Naive thymus-derived CD4-positive, alpha-beta T cell (primary cell): ENCODE data around the gene IL12B. TPM values are rescaled to one million over a fixed set of nuclear protein-coding genes. Genes with fewer than 3 reads are reported as not detected.

ENCODE experiments used
- ATAC-seq: fragments of 150-1000 bp; cut with Tn5 transposase; 2 replicates; pipeline ENCODE4 v1.10.0; 2021; ENCODE audit warnings: mild to moderate bottlenecking, moderate library complexity
- CTCF ChIA-PET: fragments of 350-600 bp; sonication (Branson Sonifier 250); formaldehyde crosslinking; loops from one replicate; lab custom pipeline; 2021; ENCODE audit warnings: antibody characterized with exemption; lab: Charles Lee
- POLR2A ChIA-PET: fragments of 350-600 bp; sonication (Branson Sonifier 250); formaldehyde crosslinking; loops from one replicate; lab custom pipeline; 2021; ENCODE audit warnings: antibody characterized with exemption, inconsistent platforms; lab: Charles Lee
- DNase-seq, 9 donors: peaks; one replicate each; pipeline versions ENCODE4 v3.0.0 to v3.0.0-alpha.2; 2020 to 2022; ENCODE audit warnings: mixed read lengths in 1 of 9
- H3K27ac ChIP-seq: one replicate; pipeline ENCODE4 v1.7.0; 2013; ENCODE audit warnings: mild to moderate bottlenecking, low read depth, low read length, moderate library complexity
- H3K27me3 ChIP-seq, 2 donors: one replicate each; pipeline ENCODE4 v1.7.0; 2013; ENCODE audit warnings: low read length in 2 of 2, mild to moderate bottlenecking in 2 of 2, moderate library complexity in 2 of 2; ENCODE audit not compliant: control insufficient read depth in 2 of 2, insufficient read depth in 2 of 2
- H3K36me3 ChIP-seq, 3 experiments: 1 replicate in 2 of 3; 2 replicates in 1 of 3; pipeline ENCODE4 v1.7.0; 2013; ENCODE audit warnings: low read length in 3 of 3, mild to moderate bottlenecking in 3 of 3, moderate library complexity in 1 of 3; ENCODE audit not compliant: insufficient read depth in 3 of 3, control insufficient read depth in 2 of 3
- H3K4me1 ChIP-seq, 2 donors: one replicate each; pipeline ENCODE4 v1.7.0; 2013; ENCODE audit warnings: low read length in 2 of 2, mild to moderate bottlenecking in 2 of 2, moderate library complexity in 1 of 2; ENCODE audit not compliant: control insufficient read depth in 2 of 2, insufficient read depth in 2 of 2
- H3K4me3 ChIP-seq: 2 replicates; pipeline ENCODE4 v1.7.0; 2013; ENCODE audit warnings: mild to moderate bottlenecking, low read length
- H3K9me3 ChIP-seq, 3 experiments: 1 replicate in 2 of 3; 2 replicates in 1 of 3; pipeline ENCODE4 v1.7.0; 2013; ENCODE audit warnings: low read length in 3 of 3; ENCODE audit not compliant: control insufficient read depth in 2 of 3
- H3K27ac Mint-ChIP-seq, 9 donors: one replicate each; pipeline ENCODE4 v1.8.0; 2020 to 2022; ENCODE audit warnings: mixed read lengths in 9 of 9, mild to moderate bottlenecking in 8 of 9, moderate library complexity in 5 of 9, inconsistent platforms in 2 of 9
- H3K27me3 Mint-ChIP-seq, 5 donors: one replicate each; pipeline ENCODE4 v1.8.0; 2021 to 2022; ENCODE audit warnings: mixed read lengths in 5 of 5, mild to moderate bottlenecking in 1 of 5
- H3K36me3 Mint-ChIP-seq, 5 donors: one replicate each; pipeline ENCODE4 v1.8.0; 2020 to 2022; ENCODE audit warnings: mixed read lengths in 5 of 5, mild to moderate bottlenecking in 3 of 5, inconsistent platforms in 1 of 5
- H3K4me1 Mint-ChIP-seq, 7 donors: one replicate each; pipeline ENCODE4 v1.8.0; 2020 to 2022; ENCODE audit warnings: mixed read lengths in 7 of 7, mild to moderate bottlenecking in 3 of 7, inconsistent platforms in 1 of 7
- H3K4me3 Mint-ChIP-seq, 10 donors: one replicate each; pipeline ENCODE4 v1.8.0; 2020 to 2022; ENCODE audit warnings: mild to moderate bottlenecking in 10 of 10, mixed read lengths in 10 of 10, moderate library complexity in 6 of 10, inconsistent platforms in 2 of 10
- H3K9me3 Mint-ChIP-seq, 11 donors: one replicate each; pipeline ENCODE4 v1.8.0; 2020 to 2022; ENCODE audit warnings: mixed read lengths in 11 of 11, mild to moderate bottlenecking in 4 of 11, inconsistent platforms in 1 of 11, moderate library complexity in 1 of 11
- intact Hi-C, 2 donors: fragments of 100-400 bp; cut with micrococcal nuclease; formaldehyde crosslinking; loops; one replicate each; pipeline ENCODE4 v1.15.1; 2023
- polyA plus RNA-seq, 2 donors: library from polyadenylated mRNA; unstranded; fragments of 300-500 nt; fragmentation: Illumina TruSeq; gene quantifications; one replicate each; pipeline ENCODE4 v1.2.3, GENCODE V29; 2021
- total RNA-seq, 6 experiments: library from RNA in 5 of 6; stranded (reverse) in 5 of 6; gene quantifications; 1 replicate in 5 of 6; 2 replicates in 1 of 6; pipeline ENCODE4 v1.2.3 and lab custom pipeline; 2021 to 2026

IL12B gene
- total and polyA plus RNA-seq, 7 experiments from 2014 or later: not detected

DNA sequence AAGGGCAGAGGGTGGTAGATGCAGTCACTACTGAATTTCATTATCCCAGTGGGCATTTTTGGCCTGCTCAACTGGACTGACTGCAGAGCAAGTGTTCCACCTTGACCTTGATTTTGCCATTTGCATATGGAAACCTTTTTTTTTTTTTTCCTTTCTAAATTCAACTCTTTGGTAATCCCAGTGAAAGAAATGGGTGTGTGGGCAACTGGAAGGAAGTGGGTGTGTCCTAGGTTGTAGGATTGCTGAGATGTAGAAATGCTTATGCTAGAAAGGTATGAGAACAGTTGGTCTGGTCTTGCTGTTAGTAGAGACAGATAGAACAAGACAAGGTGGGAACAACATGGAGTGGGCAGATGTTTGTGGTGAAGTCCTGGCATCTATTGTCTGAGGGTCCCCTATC, 7.8 kb upstream of the IL12B start:
- peaks cover 25 to 45% of the 10 kb centered on the region in 2 donors for H3K4me1 ChIP-seq
- ChIA-PET CTCF (interaction anchor here (0.6 to 1.4 kb wide), 2 partner anchors 21 to 136 kb away, joined by 3 read pairs; no protein-coding TSS in a partner anchor), POLR2A (interaction anchor here (0.9 kb wide), 1 partner anchor 74 kb away, joined by 3 read pairs; no protein-coding TSS in a partner anchor)
- Mint-ChIP-seq H3K27me3 (no peaks in the 10 kb centered on the region), H3K27ac (peak overlapping the region; percentile 67 to 91 (median 86)), H3K4me1 (peaks cover 27 to 79% (median 53%) of the 10 kb centered on the region in 7 donors), H3K4me3 (peak overlapping the region; percentile 20 to 73 (median 55)), H3K9me3 (peaks cover 0 to 19% (median 0%) of the 10 kb centered on the region in 11 donors), H3K36me3 (peaks cover 0 to 44% (median 3%) of the 10 kb centered on the region in 5 donors)
- no peak overlapping the region for H3K4me3 ChIP-seq
- intact Hi-C loops: loop anchor here in 1 of 2 donors (5.0 kb wide), 3 partner anchors 119 to 1736 kb away; partner anchors contain the start of gene TTC1
- H3K9me3 ChIP-seq: no peaks in the 10 kb centered on the region
- H3K27ac ChIP-seq: peak overlapping the region; percentile 20
- DNase-seq (no peak), ATAC-seq (no peak)
- no peaks in the 10 kb centered on the region for H3K27me3 ChIP-seq
- no peaks in the 10 kb centered on the region for H3K36me3 ChIP-seq

DNA sequence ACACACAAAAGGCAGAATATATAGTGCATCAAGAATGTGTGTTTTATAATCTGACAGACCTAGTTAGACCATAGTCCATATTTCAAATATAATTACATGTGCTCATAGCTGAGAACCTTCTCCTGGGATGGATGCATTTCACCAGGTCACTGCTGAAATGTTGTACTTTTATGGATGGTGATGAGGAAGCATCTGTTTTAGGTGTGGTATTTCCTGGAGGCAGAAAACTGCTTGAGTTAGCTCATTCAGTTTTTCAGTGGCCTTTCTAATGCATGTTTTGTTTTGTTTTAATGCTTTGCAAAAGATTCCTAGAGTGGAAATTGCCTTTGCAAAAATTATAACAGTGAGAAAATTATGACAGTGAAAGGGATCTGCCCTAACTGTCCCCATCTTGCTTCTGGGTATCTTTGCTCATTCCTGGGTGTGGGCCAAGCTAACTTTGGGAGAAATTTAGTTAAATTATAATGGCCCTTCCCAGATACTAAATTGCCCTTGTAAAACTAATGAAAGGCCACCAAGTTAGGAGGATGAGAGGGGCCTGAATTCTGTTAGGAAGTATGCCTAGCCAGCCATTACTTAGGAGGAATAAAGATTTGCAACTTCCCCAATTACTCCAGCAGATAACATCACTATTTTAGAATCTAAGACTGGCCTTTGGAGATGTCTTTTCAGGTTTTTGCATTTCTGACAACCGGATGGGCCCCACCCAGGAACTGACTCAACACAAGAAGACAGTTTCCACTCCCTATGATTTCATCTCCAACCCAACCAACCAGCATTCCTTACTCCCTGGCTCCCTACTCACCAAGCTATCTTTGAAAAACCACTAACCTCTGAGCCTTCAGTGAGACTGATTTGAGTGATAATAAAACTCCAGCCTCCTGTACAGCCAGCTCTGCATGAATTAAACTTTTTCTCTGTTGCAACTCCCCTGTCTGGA, 7.0 kb upstream of the IL12B start:
- H3K9me3 Mint-ChIP-seq: peaks cover 0 to 18% (median 0%) of the 10 kb centered on the region in 11 donors
- peak overlapping the region; percentile 67 to 91 (median 86) for H3K27ac Mint-ChIP-seq
- H3K4me1 Mint-ChIP-seq: peaks cover 26 to 82% (median 58%) of the 10 kb centered on the region in 7 donors
- Histone ChIP-seq H3K27ac (peak overlapping the region; percentile 20), H3K9me3 (no peaks in the 10 kb centered on the region), H3K27me3 (no peaks in the 10 kb centered on the region), H3K36me3 (no peaks in the 10 kb centered on the region), H3K4me3 (no peak overlapping the region), H3K4me1 (peaks cover 25 to 41% of the 10 kb centered on the region in 2 donors)
- CTCF ChIA-PET: interaction anchor here (0.6 to 1.4 kb wide), 4 partner anchors 16 to 137 kb away, joined by 3 read pairs; no protein-coding TSS in a partner anchor
- H3K36me3 Mint-ChIP-seq: peaks cover 0 to 42% (median 3%) of the 10 kb centered on the region in 5 donors
- intact Hi-C loops: loop anchor here in 1 of 2 donors (1.0 to 5.0 kb wide), 5 partner anchors 75 to 1735 kb away; partner anchors contain the start of genes RNF145 and TTC1
- H3K4me3 Mint-ChIP-seq: peak overlapping the region; percentile 20 to 73 (median 55)
- DNase-seq: peak in 8 of 9 donors; percentile 17 to 43 (median 34)
- no peaks in the 10 kb centered on the region for H3K27me3 Mint-ChIP-seq
- peak; percentile 74 for ATAC-seq
- POLR2A ChIA-PET: interaction anchor here (0.9 kb wide), 1 partner anchor 75 kb away, joined by 3 read pairs; no protein-coding TSS in a partner anchor

DNA sequence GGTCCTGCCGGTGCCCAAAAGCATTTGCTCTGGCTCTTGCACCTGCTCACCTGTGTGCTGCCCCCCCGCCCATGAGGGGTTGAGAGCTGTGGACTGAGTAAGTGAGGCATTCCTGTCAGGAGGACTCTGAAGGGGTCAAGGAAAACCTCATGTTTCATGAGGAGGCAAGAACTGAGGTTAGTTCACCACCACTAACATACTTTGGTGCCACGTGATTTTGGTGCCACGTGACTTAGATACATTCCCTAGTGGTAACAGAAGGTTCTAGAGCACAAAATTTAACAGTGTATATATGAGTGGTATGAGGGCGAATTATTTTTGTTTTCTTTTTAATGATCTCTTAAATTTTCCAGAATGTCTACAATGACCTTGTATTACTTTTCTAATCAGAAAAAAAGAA, 6.3 kb upstream of the IL12B start:
- intact Hi-C loops: loop anchor here in 1 of 2 donors (2.0 to 5.0 kb wide), 4 partner anchors 121 to 1734 kb away; partner anchors contain the start of genes RNF145 and TTC1
- peaks cover 19 to 82% (median 59%) of the 10 kb centered on the region in 7 donors for H3K4me1 Mint-ChIP-seq
- CTCF ChIA-PET: interaction anchor here (1.2 to 1.4 kb wide), 3 partner anchors 17 to 76 kb away, joined by 3 read pairs; no protein-coding TSS in a partner anchor

DNA sequence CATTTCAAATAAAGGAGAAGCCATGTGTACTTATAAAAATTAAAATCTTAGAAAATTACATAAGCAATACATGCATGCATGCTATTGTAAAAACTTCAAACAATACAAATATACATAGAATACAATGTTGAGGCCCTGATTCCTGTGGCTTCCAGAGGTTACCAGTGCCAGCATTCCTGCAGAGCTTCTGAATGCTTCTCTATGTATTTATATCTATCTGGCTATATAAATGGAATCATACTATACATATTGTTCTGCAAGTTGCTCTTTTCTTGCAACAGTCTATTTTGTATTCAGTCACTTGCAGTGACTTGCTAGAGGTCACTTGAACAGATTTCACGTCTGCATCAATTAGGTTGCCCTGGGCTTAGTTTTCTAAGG, 3.2 kb upstream of the IL12B start:
- ATAC-seq (no peak), DNase-seq (no peak)
- no peak overlapping the region for H3K27ac ChIP-seq
- peaks cover 22 to 23% of the 10 kb centered on the region in 2 donors for H3K4me1 ChIP-seq
- CTCF ChIA-PET: no interaction called here
- H3K27me3 ChIP-seq: no peaks in the 10 kb centered on the region
- POLR2A ChIA-PET: no interaction called here
- no peaks in the 10 kb centered on the region for H3K36me3 ChIP-seq
- Mint-ChIP-seq H3K27me3 (peaks cover 0 to 26% (median 0%) of the 10 kb centered on the region in 5 donors), H3K4me3 (no peak overlapping the region), H3K9me3 (peaks cover 0 to 3% (median 0%) of the 10 kb centered on the region in 11 donors), H3K36me3 (peaks cover 0 to 23% (median 0%) of the 10 kb centered on the region in 5 donors), H3K27ac (no peak overlapping the region), H3K4me1 (peaks cover 21 to 74% (median 45%) of the 10 kb centered on the region in 7 donors)
- intact Hi-C loops: loop anchor here (5.0 kb wide), 3 partner anchors 176 to 439 kb away; no protein-coding TSS in a partner anchor
- H3K9me3 ChIP-seq: no peaks in the 10 kb centered on the region
- no peak overlapping the region for H3K4me3 ChIP-seq

More for the DNA sequence above, 6.3 kb upstream of the IL12B start:
- H3K36me3 Mint-ChIP-seq: peaks cover 0 to 38% (median 0%) of the 10 kb centered on the region in 5 donors
- no peak for DNase-seq
- Histone ChIP-seq H3K27me3 (no peaks in the 10 kb centered on the region), H3K27ac (no peak overlapping the region), H3K4me1 (peaks cover 25 to 38% of the 10 kb centered on the region in 2 donors), H3K36me3 (no peaks in the 10 kb centered on the region), H3K9me3 (no peaks in the 10 kb centered on the region), H3K4me3 (no peak overlapping the region)
- peaks cover 0 to 4% (median 0%) of the 10 kb centered on the region in 5 donors for H3K27me3 Mint-ChIP-seq
- POLR2A ChIA-PET: no interaction called here
- peak overlapping the region in 2 of 10 donors; percentile 42 to 59 for H3K4me3 Mint-ChIP-seq
- ATAC-seq: no peak
- H3K27ac Mint-ChIP-seq: peak overlapping the region in 8 of 9 donors; percentile 67 to 91 (median 84)
- peaks cover 0 to 15% (median 0%) of the 10 kb centered on the region in 11 donors for H3K9me3 Mint-ChIP-seq

DNA sequence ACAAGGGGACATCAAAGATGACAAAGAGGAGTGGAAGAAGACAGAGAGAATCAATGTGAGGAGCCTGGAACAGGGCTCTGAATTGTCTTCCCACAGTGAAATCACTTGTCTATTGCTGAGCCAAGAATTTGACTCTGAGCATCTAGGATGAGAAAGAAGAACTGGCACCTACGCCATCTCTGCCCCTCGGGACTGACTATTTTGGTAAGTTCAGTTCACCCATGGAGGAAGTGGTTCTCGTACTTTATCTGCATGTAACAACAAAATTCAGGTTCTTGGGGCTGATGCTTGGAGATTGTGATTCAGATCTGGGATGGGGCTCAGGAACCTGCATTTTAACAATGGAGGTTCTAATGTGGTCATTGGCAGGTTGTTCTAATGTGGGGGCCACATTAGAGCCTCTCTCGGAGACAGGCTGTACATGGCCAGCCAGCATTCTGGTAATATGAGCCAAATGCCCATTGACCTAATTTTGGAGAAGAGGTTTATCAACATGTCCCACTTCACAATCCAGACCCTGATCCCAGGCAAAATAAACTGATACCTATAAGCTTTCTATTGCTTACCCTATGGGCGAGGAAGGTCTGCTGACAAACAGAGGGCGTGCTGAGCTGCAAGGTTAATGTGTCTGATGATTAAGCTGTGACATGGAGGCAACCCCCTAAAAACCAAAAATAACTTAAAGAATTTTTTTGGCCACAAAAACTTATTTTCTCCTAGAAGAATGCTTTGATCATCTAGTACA, 2.7 kb upstream of the IL12B start:
- intact Hi-C loops: loop anchor here (5.0 kb wide), 3 partner anchors 176 to 439 kb away; no protein-coding TSS in a partner anchor
- ChIA-PET CTCF (interaction anchor here (0.6 to 1.2 kb wide), 4 partner anchors 16 to 654 kb away, joined by 3 to 6 read pairs (median 4); no protein-coding TSS in a partner anchor), POLR2A (no interaction called here)
- Histone ChIP-seq H3K4me1 (peaks cover 16 to 17% of the 10 kb centered on the region in 2 donors), H3K4me3 (no peak overlapping the region), H3K36me3 (no peaks in the 10 kb centered on the region), H3K27ac (no peak overlapping the region), H3K27me3 (no peaks in the 10 kb centered on the region), H3K9me3 (no peaks in the 10 kb centered on the region)
- peaks cover 0 to 29% (median 0%) of the 10 kb centered on the region in 5 donors for H3K27me3 Mint-ChIP-seq
- peak overlapping the region in 2 of 10 donors; percentile 10 to 66 for H3K4me3 Mint-ChIP-seq
- peak overlapping the region in 1 of 9 donors; percentile 32 for H3K27ac Mint-ChIP-seq
- DNase-seq (no peak), ATAC-seq (no peak)
- H3K4me1 Mint-ChIP-seq: peaks cover 16 to 68% (median 39%) of the 10 kb centered on the region in 7 donors
- H3K9me3 Mint-ChIP-seq: peaks cover 0 to 3% (median 0%) of the 10 kb centered on the region in 11 donors
- H3K36me3 Mint-ChIP-seq: peaks cover 0 to 18% (median 0%) of the 10 kb centered on the region in 5 donors
